CD4-positive, alpha-beta T cell treated with Interferon gamma for 1 hour (primary cell): ENCODE data around the gene GLT8D1.
"Not testable (repeated sequence)": the region's sequence is repeated elsewhere in the genome, so short reads cannot be mapped to it uniquely, and the experiment has no call there.

Experiments
- DNase-seq: peaks from one replicate; pipeline ENCODE4 v3.0.0-alpha.2; 2020

GLT8D1 gene

DNA sequence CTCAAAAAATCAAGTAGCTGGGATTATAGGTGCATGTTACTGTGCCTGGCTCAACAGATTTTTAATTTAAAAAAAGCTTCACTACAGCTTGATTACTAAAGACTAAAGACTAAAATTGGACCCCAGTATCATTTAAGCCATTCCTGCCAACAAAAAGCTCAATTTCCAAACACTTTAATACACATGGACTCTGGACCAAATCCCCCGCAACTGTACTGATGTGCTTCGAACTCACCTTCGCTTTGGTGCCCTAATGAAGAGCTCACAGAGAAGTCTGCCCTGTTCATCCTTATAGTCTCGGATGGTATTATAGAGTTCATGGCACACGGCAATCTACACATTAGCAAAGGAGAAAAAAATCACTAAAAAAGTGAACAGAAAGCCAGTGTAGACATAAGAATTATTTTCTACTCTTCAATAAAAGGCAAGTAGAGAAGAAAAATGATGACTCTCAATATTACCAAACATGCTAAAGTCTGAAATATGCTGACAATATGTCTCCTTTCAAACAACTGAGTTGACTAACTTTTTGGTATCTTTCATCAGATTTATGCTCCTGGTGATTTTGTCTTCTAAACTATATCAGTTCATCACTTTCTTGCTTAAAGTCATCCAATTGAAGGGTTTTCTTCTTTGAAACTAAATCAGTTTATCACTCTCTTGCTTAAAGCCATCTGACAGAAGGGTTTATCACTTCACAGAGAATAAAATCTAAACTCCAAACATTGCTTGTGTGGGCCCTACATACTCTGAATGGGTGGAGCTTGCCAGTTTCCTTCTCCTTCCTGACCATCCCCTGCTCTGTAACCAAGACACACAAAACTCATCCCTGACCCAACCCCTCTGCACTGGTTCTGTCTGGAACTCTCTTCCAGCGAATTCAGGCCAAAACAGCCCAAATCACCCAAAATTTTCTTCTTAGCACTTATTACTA, 27.1 kb downstream of the GLT8D1 start:
- no peak for DNase-seq

DNA sequence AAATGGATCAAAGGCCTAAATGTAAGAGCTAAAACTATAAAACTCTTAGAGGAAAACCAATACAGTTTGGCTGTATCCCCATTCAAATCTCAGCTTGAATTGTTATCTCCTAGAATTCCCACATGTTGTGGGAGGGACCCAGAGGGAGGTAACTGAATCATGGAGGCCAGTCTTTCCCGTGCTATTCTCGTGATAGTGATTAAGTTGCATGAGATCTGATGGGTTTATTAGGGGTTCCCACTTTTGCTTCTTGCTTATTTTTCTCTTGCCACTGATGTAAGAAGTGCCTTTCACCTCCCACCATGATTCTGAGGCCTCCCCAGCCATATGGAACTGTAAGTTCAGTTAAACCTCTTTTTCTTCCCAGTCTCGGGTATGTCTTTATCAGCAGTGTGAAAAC, 29.4 kb downstream of the GLT8D1 start:
- DNase-seq, result not testable (repeated sequence)

GRCh38 chr3:52671676-52672075, 33.9 kb downstream of the GLT8D1 start:
- DNase-seq, result no peak

- peak; percentile 14 for DNase-seq
Measured at GRCh38 chr3:52670621-52671521, 34.7 kb downstream of the GLT8D1 start.

DNA sequence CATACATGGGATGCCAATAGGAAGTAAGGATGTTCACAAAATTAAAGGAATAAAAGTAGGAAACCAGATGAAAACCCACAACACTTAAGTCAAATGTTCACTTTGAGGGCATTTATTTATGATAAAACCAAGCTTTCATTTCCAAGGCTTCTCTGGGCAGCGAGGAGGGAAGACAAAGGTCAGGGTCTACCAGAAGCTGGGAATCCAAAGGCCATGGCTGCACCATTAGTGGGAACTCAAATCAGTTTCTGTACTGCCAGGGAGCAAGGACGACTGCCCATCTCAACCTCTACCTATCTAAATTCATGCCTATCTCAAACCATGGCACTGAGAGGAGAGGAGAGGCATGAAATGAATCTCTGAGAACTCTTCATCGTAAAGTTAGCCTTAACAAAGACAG, 42.5 kb downstream of the GLT8D1 start:
- no peak for DNase-seq

- no peak for DNase-seq
Measured at GRCh38 chr3:52660046-52660445, 45.5 kb downstream of the GLT8D1 start.

GRCh38 chr3:52655895-52656294, 49.7 kb downstream of the GLT8D1 start:
- no peak for DNase-seq

DNA sequence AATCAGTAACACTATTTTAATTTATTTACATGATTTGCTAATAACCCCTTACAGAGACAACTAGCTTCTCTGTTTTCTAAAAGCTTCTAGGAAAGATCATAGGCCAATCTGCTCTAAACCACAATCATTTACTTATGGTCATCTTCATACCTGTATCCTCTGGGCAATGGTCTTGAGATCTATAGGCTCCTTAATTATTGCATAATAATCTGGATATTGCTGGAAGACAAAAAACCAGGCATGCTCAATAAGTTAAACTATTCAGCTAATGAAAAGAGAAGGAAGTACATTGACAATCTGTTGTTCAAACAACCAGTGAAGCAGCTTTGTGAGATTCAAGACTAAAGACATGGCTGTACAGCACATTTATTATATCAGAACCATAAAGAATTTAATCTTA, 54.0 kb downstream of the GLT8D1 start:
- DNase-seq, result no peak

DNA sequence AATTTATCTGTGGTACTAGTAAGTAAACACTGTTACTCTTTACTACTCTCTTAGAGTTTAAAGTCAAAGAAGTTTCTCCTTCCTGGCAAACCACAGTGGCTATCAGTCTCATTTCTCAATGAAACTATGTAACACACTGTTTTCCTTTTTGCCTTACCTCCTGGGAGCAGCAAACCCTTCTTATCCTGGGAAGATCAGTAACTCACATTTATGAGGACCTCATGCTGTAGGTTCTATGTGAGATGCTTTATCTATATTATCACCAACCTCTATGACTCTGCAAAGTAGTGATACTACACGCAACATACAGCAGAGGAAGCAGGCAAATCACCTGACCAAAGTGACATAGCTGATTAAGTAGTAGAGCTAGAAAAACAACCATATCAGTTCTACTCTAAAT, 55.2 kb downstream of the GLT8D1 start:
- no peak for DNase-seq

- DNase-seq, result no peak
Measured at GRCh38 chr3:52649461-52650210, 56.0 kb downstream of the GLT8D1 start.

- no peak for DNase-seq
Measured at GRCh38 chr3:52645549-52645948, 60.0 kb downstream of the GLT8D1 start.
